Keratinocyte (primary cell): ENCODE data around the gene SAMD14. TPM values are rescaled to one million over a fixed set of nuclear protein-coding genes. Genes with fewer than 3 reads are reported as not detected.

Experiments used
- DNase-seq: peaks from one replicate; pipeline ENCODE4 v3.0.0-alpha.2; 2011; ENCODE audit warnings: low read depth, missing footprints, low spot score
- FAIRE-seq: peaks from 2 replicates; lab custom pipeline; 2011; peaks lifted over from hg19 to GRCh38; lab: Jason Lieb, UNC
- H2AFZ ChIP-seq: 2 replicates; pipeline ENCODE4 v1.6.0; 2012; ENCODE audit warnings: low read length, control low read depth, inconsistent platforms; ENCODE audit not compliant: control insufficient read depth
- H3K27ac ChIP-seq: 2 replicates; pipeline ENCODE4 v1.5.1; 2011; ENCODE audit warnings: low read length; ENCODE audit not compliant: control insufficient read depth, insufficient read depth
- H3K27me3 ChIP-seq: 3 replicates; pipeline ENCODE4 v1.6.0; 2011; ENCODE audit warnings: low read length; ENCODE audit not compliant: control insufficient read depth, insufficient read depth; ENCODE audit errors: extremely low read depth
- H3K36me3 ChIP-seq, 2 experiments: 2 replicates in 1 of 2; 3 replicates in 1 of 2; pipeline ENCODE4 v1.5.1; 2011; ENCODE audit warnings: low read length in 2 of 2, mild to moderate bottlenecking in 1 of 2; ENCODE audit not compliant: control insufficient read depth in 2 of 2, insufficient read depth in 2 of 2; ENCODE audit errors: extremely low read depth in 1 of 2
- H3K4me1 ChIP-seq: 3 replicates; pipeline ENCODE4 v1.5.1; 2011; ENCODE audit warnings: low read length; ENCODE audit not compliant: control insufficient read depth, insufficient read depth; ENCODE audit errors: extremely low read depth
- H3K4me2 ChIP-seq: 3 replicates; pipeline ENCODE4 v1.6.0; 2011; ENCODE audit warnings: low read depth, low read length; ENCODE audit not compliant: control insufficient read depth, insufficient read depth; ENCODE audit errors: extremely low read depth
- H3K4me3 ChIP-seq, 3 experiments: fragments of 200-600 bp in 1 of 3; sonication (generic) in 1 of 3; 2 replicates in 2 of 3; 3 replicates in 1 of 3; pipeline ENCODE4 v1.5.1; 2011 to 2016; ENCODE audit warnings: low read length in 3 of 3, mild to moderate bottlenecking in 3 of 3, control low read depth in 2 of 3, inconsistent platforms in 1 of 3, low read depth in 1 of 3, mixed read lengths in 1 of 3, mixed run types in 1 of 3, moderate library complexity in 1 of 3; ENCODE audit not compliant: control insufficient read depth in 2 of 3, insufficient read depth in 2 of 3; ENCODE audit errors: extremely low read depth in 1 of 3
- H3K79me2 ChIP-seq: 2 replicates; pipeline ENCODE4 v1.6.0; 2012; ENCODE audit warnings: low read length; ENCODE audit not compliant: control insufficient read depth, insufficient read depth
- H3K9ac ChIP-seq: 3 replicates; pipeline ENCODE4 v1.6.0; 2011; ENCODE audit warnings: low read length; ENCODE audit not compliant: control insufficient read depth, insufficient read depth; ENCODE audit errors: extremely low read depth
- H3K9me1 ChIP-seq: 3 replicates; pipeline ENCODE4 v1.6.0; 2011; ENCODE audit warnings: low read length; ENCODE audit not compliant: control insufficient read depth, insufficient read depth; ENCODE audit errors: extremely low read depth
- H3K9me3 ChIP-seq: 2 replicates; pipeline ENCODE4 v1.5.1; 2012; ENCODE audit warnings: low read depth, low read length; ENCODE audit not compliant: control insufficient read depth
- H4K20me1 ChIP-seq: 3 replicates; pipeline ENCODE4 v1.6.0; 2011; ENCODE audit warnings: low read length; ENCODE audit not compliant: control insufficient read depth, insufficient read depth; ENCODE audit errors: extremely low read depth
- CTCF ChIP-seq, 3 experiments: IDR thresholded peaks in 1 of 3; conservative IDR thresholded peaks in 1 of 3; optimal IDR thresholded peaks in 1 of 3; 2 replicates in 2 of 3; 3 replicates in 1 of 3; pipeline versions ENCODE3 to v1.5.1; 2011; ENCODE audit warnings: low read length in 3 of 3, mild to moderate bottlenecking in 3 of 3, moderate library complexity in 2 of 3, control low read depth in 1 of 3, inconsistent platforms in 1 of 3; ENCODE audit not compliant: insufficient read depth in 2 of 3; ENCODE audit errors: extremely low read depth in 1 of 3
- EZH2 ChIP-seq: IDR thresholded peaks from one replicate; pipeline ENCODE4 v1.6.1; 2012; ENCODE audit warnings: inconsistent platforms, mild to moderate bottlenecking, low read length, moderate library complexity
- dilution Hi-C: fragments of 300-500 bp; cut with MboI; formaldehyde crosslinking; loops from one replicate; pipeline ENCODE4 v1.7.0; 2020; ENCODE audit warnings: low sequenced_read_pairs; ENCODE audit not compliant: extremely low pct_ligation_motif_present
- polyA plus RNA-seq, 5 experiments: library from polyadenylated mRNA; depleted of rRNA in 3 of 5; stranded (reverse) in 3 of 5; stranded (forward) in 1 of 5; unstranded in 1 of 5; fragments of >200 nt; gene quantifications; 1 replicate in 1 of 5; 2 replicates in 3 of 5; 3 replicates in 1 of 5; pipeline versions ENCODE4 v1.2.1 to v1.2.3, GENCODE V29; 2011 to 2012; ENCODE audit warnings: missing spikeins in 2 of 5, low read depth in 1 of 5, low replicate concordance in 1 of 5

The SAMD14 gene
- polyA plus RNA-seq, 1 donor (not counting 4 experiments of a cell fraction or from before 2014, with no cell fraction given), result not detected

DNA sequence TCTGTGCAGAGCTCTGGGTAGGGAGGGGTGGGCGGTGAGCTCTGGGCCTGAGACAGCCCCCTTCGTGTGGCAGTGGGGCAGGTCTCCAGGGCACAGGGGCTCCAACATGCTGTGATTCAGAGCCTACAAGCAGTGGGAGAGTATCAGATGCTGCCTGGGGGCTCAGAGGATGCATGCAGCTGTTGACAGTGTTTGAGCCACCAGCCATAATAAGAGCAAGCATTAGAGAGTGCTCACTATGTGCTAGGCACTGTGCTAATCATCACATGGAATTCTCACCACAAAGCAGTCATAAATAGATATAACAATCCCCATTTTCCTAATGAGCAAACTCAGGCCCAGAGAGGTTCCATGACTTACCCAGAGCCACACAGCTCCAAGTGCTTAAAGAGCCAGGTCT is 26.7 kb downstream of the SAMD14 start:
- Histone ChIP-seq H3K4me3 (no peak overlapping the region), H3K9me1 (no peaks in the 10 kb centered on the region), H3K79me2 (no peaks in the 10 kb centered on the region), H2AFZ (no peak overlapping the region), H3K9me3 (no peaks in the 10 kb centered on the region), H3K27me3 (no peaks in the 10 kb centered on the region), H3K4me1 (peaks cover 34% of the 10 kb centered on the region), H3K27ac (no peak overlapping the region), H4K20me1 (no peaks in the 10 kb centered on the region), H3K36me3 (peaks cover 0 to 2% of the 10 kb centered on the region in 2 experiments), H3K9ac (no peak overlapping the region), H3K4me2 (no peak overlapping the region)
- no peak for TF ChIP-seq CTCF (optimal IDR thresholded peaks at IDR 0.05 in 1 of 3, IDR thresholded peaks at IDR 0.05 in 1 of 3, conservative IDR thresholded peaks at IDR 0.05 in 1 of 3; ENCODE audit: extremely low read depth in 1 of 3, insufficient read depth in 2 of 3, low read length in 3 of 3)
- no peak for TF ChIP-seq EZH2
- no peak for DNase-seq
- no peak for FAIRE-seq
- dilution Hi-C loops, result no loop called here

- no peaks in the 10 kb centered on the region for H3K9me1 ChIP-seq
- H3K9me3 ChIP-seq, result no peaks in the 10 kb centered on the region
- H3K27ac ChIP-seq, result no peak overlapping the region
- H3K36me3 ChIP-seq, result peaks cover 0 to 2% of the 10 kb centered on the region in 2 experiments
- no peak overlapping the region for H3K9ac ChIP-seq
- H3K4me1 ChIP-seq, result peaks cover 25% of the 10 kb centered on the region
- H3K27me3 ChIP-seq, result no peaks in the 10 kb centered on the region
- no peak overlapping the region for H3K4me3 ChIP-seq
- DNase-seq (no peak), FAIRE-seq (no peak)
- no peak for TF ChIP-seq EZH2
- TF ChIP-seq CTCF (optimal IDR thresholded peaks at IDR 0.05 in 1 of 3, IDR thresholded peaks at IDR 0.05 in 1 of 3, conservative IDR thresholded peaks at IDR 0.05 in 1 of 3; ENCODE audit: extremely low read depth in 1 of 3, insufficient read depth in 2 of 3, low read length in 3 of 3), result no peak
- H3K4me2 ChIP-seq, result no peak overlapping the region
- dilution Hi-C loops, result no loop called here
- no peak overlapping the region for H2AFZ ChIP-seq
- H3K79me2 ChIP-seq, result no peaks in the 10 kb centered on the region
- no peaks in the 10 kb centered on the region for H4K20me1 ChIP-seq
Measured at GRCh38 chr17:50102164-50102991, 27.6 kb downstream of the SAMD14 start.
